GM12864 (cell line): ENCODE results near the gene SMARCA4.

Experiments used
- DNase-seq: peaks from one replicate; pipeline ENCODE4 v3.0.0-alpha.2; 2011; ENCODE audit warnings: low read depth
- H3K4me3 ChIP-seq: 2 replicates; pipeline ENCODE4 v1.5.1; 2011; ENCODE audit warnings: mild to moderate bottlenecking, low read depth, low read length, control low read depth
- TF ChIP-seq, protein P1 (sequence below): IDR thresholded peaks from 2 replicates; pipeline ENCODE4 v1.5.1; 2011; ENCODE audit warnings: low read depth, mild to moderate bottlenecking, moderate library complexity, low read length, control low read depth, inconsistent platforms; ENCODE audit errors: missing control alignments

SMARCA4 gene

DNA sequence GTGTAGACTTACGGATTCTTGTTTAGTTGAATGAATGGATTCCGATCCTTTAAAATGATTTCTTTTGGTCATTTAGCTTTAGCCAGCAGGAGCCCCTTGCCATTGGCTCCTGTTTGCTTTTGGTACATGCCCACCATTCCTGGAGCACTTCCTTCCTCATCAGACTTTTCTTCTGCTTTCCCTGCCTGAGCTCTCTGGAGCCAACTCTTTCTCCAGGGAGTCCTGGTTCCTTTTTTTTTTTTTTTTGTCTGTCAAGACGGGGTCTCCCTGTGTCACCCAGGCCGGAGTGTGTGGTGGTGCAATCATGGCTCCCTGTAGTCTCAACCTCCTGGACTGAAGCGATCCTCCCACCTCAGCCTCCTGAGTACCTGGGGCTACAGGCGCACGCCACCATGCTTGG lies 37.8 kb downstream of the SMARCA4 start:
- no peak overlapping the region for H3K4me3 ChIP-seq
- no peak for DNase-seq
- TF ChIP-seq, protein P1, sequence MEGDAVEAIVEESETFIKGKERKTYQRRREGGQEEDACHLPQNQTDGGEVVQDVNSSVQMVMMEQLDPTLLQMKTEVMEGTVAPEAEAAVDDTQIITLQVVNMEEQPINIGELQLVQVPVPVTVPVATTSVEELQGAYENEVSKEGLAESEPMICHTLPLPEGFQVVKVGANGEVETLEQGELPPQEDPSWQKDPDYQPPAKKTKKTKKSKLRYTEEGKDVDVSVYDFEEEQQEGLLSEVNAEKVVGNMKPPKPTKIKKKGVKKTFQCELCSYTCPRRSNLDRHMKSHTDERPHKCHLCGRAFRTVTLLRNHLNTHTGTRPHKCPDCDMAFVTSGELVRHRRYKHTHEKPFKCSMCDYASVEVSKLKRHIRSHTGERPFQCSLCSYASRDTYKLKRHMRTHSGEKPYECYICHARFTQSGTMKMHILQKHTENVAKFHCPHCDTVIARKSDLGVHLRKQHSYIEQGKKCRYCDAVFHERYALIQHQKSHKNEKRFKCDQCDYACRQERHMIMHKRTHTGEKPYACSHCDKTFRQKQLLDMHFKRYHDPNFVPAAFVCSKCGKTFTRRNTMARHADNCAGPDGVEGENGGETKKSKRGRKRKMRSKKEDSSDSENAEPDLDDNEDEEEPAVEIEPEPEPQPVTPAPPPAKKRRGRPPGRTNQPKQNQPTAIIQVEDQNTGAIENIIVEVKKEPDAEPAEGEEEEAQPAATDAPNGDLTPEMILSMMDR: no peak

DNA sequence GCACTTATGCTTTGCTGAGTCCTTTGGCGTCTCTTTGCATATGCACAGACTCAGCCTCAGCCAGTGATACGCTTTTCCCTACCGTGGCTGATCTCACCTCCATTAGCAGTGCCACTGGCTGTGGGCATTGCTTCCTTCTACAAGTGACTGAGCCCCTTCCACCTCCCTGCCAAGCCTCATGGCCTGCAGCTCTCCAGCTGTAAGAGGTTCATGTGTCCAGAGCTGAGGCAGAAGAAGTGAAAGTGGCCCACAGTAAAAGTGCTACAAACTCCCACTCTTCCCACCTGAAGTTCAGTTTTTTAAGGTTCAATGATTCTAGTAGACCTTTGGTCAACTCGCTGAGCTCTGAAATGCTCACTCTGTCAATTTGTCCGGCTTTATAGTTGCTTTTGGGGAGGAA lies 44.7 kb downstream of the SMARCA4 start:
- H3K4me3 ChIP-seq: no peak overlapping the region
- DNase-seq: no peak
- TF ChIP-seq, protein P1: no peak

- TF ChIP-seq, protein P1: no peak
- no peak overlapping the region for H3K4me3 ChIP-seq
- no peak for DNase-seq
Observed at GRCh38 chr19:11007385-11007784, 46.6 kb downstream of the SMARCA4 start.

DNA sequence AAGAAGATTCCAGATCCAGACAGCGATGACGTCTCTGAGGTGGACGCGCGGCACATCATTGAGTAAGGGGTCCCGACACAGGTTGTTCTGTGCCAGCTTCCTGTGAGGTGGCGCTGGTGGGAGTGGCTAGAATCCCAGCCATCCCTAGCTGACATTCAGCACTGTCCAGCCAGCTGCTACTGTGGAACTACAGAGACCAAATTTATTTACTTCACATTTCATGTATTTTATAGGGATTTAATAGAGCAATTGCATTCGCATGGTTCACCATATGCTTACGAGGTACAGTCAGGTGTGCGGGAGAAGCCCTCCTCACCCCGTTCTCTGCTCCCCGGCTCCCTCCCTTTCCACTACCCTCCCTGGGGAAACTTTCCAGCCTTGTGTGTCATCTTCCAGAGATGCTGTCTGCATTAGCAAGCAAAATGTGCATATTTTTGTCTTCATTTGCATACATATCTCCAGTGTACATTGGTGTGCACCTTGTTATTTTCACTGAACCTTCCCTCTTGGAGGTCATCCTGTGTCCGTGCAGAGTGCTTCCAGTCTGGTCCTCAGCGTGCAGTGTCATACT lies 47.2 kb downstream of the SMARCA4 start:
- TF ChIP-seq, protein P1: no peak
- no peak overlapping the region for H3K4me3 ChIP-seq
- no peak for DNase-seq

- H3K4me3 ChIP-seq: no peak overlapping the region
- no peak for DNase-seq
- TF ChIP-seq, protein P1: no peak
Observed at GRCh38 chr19:11010041-11010440, 49.2 kb downstream of the SMARCA4 start.

GRCh38 chr19:11012507-11012906 lies 51.7 kb downstream of the SMARCA4 start:
- no peak for DNase-seq
- TF ChIP-seq, protein P1: no peak

DNA sequence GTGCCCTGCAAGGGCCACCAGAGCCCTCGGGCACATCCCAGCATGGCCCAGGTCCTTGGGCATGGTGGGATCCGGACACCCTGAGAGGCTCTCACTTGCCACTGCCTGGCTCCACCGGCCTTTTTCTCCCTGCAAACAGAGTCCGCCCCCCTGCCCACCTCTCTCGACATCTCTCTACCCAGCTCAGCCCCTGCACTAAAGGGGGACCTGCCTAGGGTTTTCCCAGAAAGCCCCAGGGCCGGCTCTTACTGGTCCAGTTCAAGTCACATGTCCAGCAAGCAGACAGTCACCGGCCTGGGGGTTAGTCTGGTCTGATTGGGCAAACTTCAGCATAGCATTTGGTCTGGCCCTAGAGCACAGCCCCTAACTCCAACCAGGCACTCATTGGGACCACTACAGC lies 52.9 kb downstream of the SMARCA4 start:
- H3K4me3 ChIP-seq: no peak overlapping the region
- TF ChIP-seq, protein P1: no peak
- no peak for DNase-seq

More at GRCh38 chr19:11012507-11012906, 51.7 kb downstream of the SMARCA4 start:
- H3K4me3 ChIP-seq: no peak overlapping the region
